Spleen (tissue), 7 donors: Measurements from ENCODE around the gene TXNL4A.

Source experiments
- CTCF ChIP-seq, 11 experiments: fragments of 200-600 bp in 7 of 11; fragments of 450-650 bp in 4 of 11; sonication (generic) in 4 of 11; IDR thresholded peaks in 8 of 11; conservative IDR thresholded peaks in 3 of 11; 1 replicate in 7 of 11; 2 replicates in 4 of 11; pipeline versions ENCODE4 v1.4.0 to v1.8.0; 2016 to 2021; ENCODE audit warnings: antibody characterized with exemption in 11 of 11, inconsistent platforms in 4 of 11, mild to moderate bottlenecking in 1 of 11
- POLR2AphosphoS5 ChIP-seq, 3 donors: sonication (generic); formaldehyde crosslinking; IDR thresholded peaks; one replicate each; pipeline ENCODE4 v1.5.1; 2017; ENCODE audit warnings: antibody characterized with exemption in 3 of 3
- donor health status: DM: no; HTN: no; CAD: no; lungs with moderate emphysema.
- donor health status: DM: no; HTN: no; CAD: no.
- donor health status: DM: no; HTN: no; CAD: no.

GRCh38 chr18:79943608-79944125 is 44.7 kb downstream of the TXNL4A start:
- TF ChIP-seq POLR2AphosphoS5 (IDR thresholded peaks at IDR 0.05): no peak
- no peak for TF ChIP-seq CTCF (IDR thresholded peaks at IDR 0.05 in 8 of 11, conservative IDR thresholded peaks at IDR 0.05 in 3 of 11)
